HG02759 (cell line): ENCODE results near the gene ANO2.

Experiments used
- ATAC-seq: cut with Tn5 transposase; IDR thresholded peaks from one replicate; pipeline ENCODE4 v1.9.1; 2021; ENCODE audit warnings: mild to moderate bottlenecking, moderate library complexity; ENCODE audit not compliant: unreplicated experiment

The ANO2 gene

DNA sequence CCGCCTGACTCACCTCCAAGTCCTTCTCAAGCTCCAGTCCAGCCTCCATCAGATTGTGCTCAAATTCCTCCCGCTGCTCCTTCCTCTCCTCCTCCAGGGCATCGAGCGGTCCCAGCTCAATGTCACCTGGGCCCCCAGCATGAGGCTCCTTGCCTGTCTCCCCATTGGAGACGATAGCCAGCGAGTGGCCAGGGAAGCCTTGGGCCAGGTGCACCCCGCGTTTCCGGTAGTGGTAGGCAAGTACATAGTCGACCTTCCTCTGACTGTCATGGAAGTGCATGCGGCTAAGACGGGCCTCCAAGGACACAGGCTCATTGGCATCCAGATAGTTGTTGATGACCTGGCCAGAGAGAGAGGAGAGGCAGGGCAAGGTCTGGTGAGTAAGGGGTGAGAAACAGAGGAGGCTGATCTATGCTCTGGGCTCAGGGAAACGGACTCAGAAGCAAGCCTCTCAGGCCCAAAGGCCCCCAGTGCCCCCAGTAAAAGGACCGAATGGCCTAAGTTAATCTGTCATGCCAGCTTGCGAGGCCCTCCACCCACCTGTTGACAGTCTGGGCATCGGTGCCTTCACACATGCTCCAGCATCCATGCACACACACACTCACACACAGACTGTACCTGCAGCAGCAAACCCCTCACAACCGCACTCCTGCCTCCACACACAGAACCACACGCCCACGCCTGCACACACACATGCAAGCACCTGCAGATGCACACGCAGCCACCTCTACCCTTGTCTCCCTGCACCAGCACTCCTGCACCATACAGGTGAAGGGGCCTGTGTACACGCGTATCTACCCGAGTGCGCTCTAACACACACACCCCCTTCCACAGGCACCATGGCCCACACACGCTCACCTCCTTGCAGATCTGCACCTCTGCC is 23.8 kb downstream of the ANO2 start:
- no peak for ATAC-seq

DNA sequence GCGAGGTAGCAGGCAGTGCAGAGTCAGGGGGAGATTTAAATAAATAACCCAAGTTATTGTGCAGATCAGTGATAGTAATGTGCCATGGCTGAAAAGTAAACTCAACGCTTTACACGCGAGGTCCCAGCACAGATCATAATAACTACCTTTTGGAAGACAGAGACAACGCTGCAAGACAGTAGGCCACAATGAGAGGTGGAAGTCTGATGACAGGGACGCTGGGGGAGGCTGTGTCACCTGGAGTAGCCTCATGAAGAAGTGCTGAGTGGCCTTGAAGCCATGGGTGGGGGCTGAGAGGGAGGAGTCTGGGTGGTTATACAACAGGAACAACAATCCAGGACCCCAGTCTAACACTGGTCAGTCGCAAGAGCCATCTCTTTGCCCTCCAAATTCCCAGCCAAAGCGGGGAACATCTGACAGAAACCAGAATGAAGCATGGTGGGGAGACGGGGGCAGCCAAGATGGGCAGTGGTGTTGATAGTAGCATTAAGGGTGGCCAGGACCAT is 28.2 kb downstream of the ANO2 start:
- no peak for ATAC-seq

DNA sequence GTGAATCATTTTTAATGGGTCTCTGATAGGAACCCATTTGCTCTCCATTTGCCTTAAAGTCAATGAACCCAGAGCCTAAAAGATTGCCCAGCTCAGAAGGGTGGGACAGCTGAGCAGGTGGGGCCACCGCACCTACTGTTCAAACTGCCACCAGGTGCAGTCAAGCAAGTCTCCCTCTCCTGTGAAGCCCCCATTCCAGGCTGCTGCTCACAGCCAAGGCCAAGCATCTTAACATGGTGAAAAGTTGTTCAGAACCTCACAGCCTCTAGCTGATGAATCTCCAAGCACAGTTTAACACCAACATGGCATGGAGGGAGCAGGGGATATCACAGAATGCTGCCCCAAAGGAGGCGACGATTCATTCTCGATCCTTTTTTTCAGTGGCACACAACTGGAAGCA is 29.5 kb downstream of the ANO2 start:
- ATAC-seq = no peak

DNA sequence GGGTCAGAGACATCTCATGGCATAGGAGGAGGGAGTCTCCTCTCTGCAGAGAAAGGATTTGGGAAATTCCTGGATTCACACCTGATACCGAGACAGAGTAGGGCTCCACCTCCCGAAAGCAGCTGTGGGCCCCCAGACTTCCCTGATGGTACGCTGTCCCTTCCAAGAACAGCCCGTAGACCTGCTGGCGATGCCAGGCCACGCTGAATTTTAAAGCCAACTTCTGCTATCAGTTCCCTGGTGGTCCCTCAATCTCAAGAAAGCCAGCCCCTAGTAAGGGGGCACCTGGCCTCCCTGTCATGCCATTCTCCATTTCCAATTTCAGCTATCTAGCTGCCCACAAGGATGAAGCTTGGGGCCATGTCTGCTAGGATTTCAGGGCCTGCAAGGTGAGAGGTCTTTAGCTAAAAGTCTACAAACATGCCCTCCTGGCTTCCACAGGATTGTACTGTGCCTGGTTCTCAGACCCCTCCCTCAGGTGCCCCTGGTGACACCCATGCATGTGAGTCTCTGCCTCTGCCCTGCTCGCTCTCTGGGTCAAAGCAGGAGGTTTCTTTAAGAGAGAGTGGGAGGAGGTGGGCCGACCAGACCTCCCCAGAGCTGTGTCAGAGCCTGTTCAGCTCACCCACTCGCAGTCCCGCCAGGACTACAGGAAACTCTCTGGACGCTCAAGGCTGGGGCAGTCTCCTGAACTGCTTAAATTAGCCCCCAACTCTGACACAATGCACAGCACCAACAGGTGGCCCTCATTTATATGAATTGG is 30.5 kb downstream of the ANO2 start:
- no peak for ATAC-seq

DNA sequence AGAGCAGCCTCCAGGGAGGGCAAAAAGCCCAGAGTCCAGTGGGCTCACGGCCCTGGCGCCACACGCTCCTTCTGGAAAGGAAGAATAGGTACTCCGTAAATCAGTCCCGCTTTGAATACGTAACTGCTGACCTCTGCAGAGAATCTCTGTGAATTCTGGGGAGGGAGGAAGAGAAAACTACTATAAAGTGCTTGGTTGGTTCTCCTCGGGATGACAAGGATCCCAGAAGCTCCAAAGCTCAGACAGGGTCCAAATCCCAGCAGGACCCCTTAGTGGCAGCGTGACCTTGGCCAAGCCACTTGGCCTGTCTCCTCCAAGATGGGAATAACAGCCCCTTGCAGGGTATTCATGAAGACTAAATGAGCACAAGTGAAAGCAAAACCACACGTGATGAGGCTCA is 31.7 kb downstream of the ANO2 start:
- ATAC-seq = no peak

DNA sequence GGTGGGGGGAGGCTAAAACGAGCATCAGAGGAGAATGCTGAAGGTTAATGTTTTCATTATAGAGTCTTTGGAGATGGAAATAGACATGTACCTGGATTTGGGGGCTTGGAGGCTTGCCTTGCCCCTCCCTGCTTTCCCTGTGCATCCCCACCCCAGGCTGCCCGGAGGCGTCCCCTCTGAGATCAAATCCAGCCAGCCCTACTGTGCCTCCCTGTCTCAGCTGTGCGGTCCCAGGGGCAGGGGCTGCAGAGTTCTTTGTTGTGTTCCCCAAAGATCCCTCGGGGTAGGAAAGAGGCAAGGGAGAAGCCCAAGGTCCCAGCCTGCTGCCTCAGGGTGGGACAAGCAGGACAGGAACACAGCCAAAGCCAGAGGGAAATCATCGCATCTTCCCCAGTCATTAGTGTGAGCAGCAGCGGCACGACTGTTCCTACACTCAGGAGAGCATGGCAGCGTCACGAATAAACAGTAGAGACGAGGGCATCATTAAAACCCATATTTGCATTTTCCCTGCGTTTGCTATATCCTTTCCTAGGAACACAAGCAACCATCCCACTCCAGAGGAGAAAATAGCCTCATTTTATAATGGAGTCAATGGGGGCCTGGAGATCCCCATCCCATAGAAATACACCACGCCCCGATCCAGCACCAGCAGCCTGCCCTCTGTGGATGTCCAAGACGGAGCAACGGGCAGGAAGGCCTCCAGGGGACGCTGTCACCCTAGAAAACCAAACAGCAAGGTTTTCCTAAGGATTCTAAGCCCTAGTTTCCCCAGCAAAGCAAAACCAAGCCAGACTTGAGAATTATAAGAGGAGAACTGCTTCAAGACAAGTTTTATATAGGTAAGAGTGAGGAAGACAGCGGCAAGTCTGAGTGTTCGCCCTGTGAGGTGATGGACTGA is 32.4 kb downstream of the ANO2 start:
- no peak for ATAC-seq

DNA sequence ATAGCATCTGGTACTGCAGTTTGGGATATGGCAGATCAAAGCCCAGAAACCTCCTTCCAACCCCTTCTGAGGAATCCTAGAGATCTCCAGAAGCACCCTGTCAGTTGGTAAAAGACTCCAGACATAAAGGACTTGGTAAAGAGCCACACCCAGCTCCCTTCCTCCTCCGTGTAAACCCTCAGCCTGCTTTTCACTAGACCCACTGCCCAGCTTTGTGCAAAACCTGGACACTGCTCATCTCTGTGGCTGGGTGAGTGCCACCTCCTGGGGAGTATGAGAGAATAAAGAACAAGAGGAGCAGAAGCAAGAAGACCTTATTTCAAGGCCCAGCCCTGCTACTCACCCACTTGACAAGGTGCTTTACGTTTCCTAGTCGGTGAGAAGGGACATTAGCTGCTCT is 33.0 kb downstream of the ANO2 start:
- no peak for ATAC-seq

DNA sequence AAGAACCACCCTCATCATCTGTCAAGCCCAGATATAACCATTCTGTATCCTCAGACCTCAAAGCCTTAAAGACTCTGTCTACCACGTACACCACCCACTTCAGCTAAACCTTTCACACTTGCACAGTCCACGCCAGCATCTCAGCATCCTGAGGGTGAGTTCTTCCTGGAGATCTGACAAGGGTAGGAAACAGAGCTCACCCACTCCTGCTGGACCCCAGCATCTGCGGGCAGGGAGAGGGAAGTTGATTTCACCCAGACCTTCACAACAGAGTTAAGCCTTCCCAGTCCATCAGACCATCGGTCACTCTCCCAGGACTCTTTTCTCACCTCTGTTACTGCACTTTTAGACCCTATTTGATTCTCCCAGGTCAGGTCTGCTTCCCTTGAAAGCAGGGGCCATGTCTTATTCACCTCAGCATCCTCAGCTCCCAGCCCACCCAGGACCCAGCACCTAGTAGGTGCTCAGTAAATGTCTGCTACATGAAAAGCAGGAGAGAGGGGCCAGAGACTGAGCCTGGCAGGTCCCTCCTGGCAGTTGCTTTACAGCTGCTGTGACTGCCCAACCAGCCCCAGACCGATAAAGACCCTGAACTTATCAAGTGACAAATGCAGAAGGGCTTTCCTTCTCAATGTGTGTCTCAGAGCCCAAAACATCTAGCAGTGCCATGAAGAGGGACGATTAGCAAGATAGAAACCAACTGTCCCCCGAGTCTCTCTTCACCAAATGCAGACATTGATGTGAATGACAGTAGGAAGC is 34.1 kb downstream of the ANO2 start:
- ATAC-seq = no peak

DNA sequence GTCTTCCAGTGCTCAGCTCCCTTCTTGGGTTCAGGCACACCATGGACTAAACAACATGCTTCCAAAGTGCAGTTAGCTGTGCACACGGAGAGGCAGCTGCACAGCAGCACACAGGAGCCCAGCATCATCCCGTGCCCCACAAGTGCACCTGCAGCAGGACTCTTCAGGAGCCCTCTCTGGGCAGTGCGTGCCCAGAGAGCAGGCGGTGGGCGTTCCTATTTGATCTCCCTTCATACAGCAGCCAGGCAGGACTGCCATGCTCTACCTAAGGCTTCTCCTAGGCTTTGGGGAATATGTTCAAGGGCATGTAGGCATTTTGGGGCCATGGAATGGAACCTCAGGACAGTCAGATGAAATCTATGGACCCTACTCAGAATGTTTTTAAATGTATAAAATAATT is 35.5 kb downstream of the ANO2 start:
- no peak for ATAC-seq

DNA sequence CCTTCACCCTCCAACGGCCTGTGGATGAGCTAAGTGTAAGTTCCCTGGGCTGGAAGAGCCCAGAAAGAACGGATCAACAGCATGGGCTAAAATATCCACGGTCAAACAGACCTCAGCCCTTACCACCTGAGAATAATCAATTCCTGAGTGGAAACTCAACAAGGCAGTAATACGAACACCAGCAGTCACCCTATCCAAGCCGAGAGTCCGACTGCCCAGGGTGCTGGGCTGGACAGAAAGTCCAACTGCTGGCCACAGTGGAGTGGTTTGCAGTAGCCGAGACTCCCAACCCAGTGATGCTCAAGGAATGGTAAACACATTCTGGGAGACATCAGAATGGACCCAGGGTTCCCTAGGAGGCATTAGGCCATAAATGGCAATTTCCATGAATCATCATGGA is 36.8 kb downstream of the ANO2 start:
- ATAC-seq = no peak

DNA sequence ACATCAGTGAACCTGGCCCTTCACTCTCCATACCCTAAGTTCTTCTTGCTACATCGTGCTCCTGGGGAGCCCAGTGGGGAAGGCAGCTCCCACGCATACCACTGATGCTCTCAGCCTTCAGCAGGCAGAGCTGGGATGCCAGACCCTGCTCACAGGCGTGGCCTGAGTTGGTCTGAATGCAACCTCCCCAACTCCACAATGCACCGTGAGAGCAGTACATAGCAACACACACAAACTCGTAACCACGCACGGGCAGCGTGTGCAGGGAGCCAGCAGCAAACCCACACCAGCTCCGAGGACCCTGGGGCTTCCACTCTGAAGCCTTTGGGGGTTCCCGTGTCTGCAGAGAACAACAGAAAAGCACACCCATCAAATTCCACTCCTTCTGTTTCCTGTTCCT is 37.3 kb downstream of the ANO2 start:
- no peak for ATAC-seq

DNA sequence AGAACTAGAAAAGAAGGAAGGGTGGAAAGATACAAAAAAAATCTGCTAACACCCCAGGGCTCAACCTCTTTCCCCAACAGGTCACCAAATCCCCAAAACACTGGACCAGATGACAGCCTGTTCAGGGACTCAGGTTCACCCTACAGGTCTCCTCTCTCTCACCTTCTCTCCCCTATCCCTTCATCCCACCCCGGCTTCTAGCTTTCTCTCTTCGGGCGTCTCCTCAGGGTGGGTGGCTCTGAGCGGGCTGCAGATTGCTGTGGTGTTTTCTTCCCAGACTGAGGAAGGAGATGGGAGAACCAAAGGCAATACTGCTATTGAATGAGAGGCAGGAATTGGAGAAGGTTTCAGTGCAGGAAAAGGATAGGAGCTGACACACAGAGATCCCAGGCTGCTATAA is 39.3 kb downstream of the ANO2 start:
- no peak for ATAC-seq

DNA sequence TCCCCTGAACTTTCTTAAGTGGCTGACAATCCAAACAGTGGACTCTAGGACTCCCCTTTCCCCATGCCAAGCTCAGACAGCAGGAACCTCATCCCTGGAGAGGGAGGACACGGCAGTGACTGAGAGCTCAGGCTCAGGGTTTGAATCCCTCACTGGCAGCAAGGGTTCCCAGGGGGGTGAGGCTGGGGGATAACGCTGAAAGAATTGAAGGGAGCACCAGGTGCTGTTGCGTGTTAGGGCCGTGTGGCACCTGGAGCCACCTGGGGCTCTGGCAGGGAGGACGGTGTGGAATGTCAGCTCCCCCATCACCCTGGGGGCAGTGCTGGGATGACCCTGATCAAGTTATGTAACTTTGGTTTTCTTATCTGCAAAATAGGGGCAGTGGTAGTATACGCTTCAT is 40.1 kb downstream of the ANO2 start:
- no peak for ATAC-seq

DNA sequence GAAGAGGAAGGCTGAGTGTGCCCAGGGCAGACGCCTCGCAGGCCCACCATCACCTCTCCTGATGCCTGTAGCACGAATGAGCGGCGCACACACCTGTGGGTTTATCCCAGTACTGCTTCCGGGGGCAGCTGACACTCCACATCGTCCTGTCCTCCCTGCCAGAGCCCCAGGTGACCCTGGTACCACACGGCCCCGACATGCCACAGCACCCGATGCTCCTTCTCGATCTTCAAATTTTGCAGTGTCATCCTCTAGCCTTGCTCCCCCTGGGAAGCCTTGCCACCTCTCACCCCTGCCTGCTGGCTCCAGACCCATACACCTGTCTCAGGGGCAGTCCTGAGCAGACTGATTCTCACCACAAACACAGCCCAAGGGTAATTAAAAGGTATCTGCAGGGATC is 40.6 kb downstream of the ANO2 start:
- no peak for ATAC-seq

DNA sequence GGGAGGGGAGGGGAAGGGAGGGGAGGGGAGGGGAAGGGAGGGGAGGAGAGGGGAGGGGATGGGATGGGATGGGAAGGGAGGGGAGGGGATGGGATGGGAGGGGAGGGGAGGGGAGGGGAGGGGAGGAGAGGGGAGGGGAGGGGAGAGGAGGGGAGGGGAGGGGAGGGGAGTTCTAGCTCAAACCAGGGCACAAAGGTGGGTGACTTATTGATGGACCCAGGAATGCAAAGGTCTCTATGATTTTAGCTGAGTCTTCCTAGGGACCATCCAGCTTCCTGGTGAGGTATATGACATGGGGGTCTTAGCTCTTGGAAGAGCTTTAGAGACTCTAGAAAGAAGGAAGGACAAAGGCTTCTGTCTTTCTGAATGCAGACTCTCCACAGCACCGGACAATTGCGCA is 42.3 kb downstream of the ANO2 start:
- ATAC-seq = no peak

DNA sequence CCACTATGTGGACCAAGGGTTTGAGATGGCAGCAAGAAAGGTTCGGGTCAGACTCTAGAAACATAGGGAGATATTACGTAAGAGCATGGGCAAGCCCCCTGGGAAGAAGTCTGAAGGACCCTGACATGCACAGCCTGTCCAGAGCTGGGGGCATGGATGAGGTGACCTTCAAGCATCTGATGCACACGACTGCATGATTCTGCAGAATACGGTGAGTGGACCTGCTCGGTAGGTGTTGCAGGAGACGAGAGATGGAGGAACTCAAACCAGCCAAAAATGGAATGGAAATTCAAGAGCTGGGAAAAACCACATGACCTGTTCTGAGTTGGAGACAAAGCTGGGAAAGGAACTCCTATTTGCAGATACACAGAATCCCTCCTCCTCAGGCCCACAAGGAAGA is 43.6 kb downstream of the ANO2 start:
- ATAC-seq = no peak

DNA sequence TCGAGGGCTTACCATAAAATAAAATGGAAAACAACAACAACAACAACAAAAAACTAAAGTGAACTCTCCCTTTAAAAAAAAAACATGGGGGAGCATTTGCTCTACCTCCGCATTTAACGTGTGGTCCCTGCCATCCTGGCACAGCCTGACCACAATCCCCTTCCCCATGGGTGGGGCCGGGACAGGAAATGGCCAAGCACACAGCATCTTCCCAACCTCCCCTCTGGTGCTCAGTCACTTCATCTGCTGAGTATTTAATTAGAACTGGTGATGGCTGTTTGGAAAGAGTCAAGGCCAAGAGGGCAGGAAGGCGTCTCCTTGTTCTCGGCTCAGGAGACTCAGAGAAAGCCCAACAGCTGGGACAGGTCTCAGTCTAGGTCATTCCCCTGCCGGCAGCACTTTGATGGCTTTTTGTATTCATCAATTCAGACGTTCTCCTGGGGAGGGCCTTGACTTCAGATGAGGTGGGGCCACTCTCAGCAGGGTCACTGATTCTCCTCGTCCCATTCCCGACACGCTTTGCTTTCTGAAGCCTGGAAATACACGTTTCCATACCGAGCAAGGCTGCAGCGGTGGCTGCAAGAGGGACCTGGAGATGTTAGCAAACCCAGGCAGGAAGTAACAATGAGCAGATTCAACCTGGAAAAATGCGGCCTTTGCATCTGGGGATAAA is 44.4 kb downstream of the ANO2 start:
- no peak for ATAC-seq

DNA sequence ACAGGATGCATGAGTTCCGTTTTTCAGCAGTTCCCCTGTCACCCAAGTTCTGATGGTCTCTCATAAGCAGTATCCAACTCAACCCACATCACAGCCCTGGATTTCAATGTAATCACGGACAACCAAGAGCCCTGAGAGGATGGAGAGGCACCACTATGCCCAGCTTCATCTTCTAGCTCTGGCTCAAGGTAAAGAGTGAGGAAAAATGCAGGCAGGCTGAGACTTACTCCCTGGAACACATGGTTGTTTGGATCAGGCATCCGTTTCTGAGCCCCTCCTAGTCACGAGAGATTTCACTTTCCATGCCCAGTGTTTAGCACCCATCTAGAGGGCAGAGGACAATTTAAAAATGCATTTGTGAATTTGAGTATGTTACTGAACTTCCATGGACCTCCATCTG is 45.0 kb downstream of the ANO2 start:
- ATAC-seq = no peak

DNA sequence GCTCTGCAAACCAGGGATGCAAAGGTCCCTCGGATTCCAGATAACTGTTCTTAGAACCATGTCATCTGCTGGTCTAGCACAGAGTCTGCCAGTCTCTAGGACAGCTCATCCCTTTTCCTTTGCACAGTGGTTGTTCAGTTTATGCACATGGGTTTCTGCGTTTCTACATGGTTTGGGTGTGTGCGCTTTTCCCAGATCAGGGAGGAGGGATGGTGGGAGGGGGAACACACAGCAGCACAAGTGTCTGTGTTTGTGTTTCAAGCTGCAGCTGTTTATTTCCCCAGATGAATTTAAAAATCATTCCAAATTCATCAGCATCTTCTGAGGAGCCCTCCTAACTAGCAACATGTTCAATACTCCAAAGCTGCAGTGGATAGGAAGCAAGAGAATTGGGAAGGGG is 45.4 kb downstream of the ANO2 start:
- ATAC-seq = no peak

DNA sequence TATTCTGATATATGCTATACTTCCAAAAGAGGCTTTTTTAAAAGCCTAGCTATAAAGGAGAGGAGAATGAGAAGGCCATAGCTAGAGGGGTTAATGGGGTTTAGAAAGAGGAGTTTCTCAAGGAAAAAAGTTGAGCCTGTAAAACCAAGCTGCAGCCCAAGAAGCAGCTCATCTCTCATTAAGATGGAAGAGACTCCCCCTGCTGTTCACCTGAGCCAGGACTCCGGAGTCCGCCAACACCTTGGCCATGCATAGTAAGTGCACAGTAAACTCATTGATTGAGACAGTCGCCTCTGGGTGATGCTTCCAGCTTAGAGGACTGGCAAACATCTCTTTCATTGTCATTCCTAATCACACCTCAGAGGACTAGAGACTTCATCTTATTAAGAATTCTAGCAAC is 46.2 kb downstream of the ANO2 start:
- ATAC-seq = no peak
